ENCODE measurements around the gene SMAD3.

The SMAD3 gene

DNA sequence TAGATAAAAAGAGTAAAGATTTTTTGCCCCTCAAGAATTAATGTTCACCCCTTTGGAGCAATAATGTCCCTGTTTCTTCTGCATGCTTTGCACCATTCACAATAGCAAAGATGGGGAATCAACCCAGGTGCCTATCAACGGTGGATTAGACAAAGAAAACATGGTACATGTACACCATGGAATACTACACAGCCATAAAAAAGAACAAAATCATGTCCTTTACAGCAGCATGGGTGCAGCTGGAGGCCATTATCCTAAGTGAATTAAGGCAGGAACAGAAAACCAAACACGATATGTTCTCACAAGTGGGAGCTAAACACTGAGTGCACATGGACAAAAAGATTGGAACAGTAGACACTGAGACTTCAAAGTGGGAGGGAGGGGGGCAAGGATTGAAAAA is 153.9 kb downstream of the SMAD3 start:
- DNase-seq = no peak
- no peak for TF ChIP-seq GATA1 (IDR thresholded peaks at IDR 0.05; ENCODE audit: low read depth, low read length)
- no peak for TF ChIP-seq POLR2A (IDR thresholded peaks at IDR 0.05; ENCODE audit: low read length)

DNA sequence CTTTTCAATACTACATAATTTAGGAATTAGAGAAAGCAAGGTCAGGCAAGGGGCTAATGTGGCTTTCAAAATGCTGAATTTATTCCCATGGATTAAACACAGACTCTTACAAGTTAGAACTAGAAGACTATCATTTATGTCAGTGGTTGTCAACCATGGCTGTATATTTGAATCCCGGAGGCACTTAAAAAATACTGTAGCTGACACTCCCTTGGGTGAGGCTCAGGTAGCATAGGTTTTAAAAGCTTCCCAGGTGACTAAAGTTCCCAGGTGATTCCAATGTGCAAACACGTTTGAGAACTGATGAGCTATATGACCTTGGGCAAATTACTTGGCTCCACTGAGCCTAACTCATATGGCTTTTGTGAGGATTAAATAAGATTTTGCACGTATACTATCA is 159.5 kb downstream of the SMAD3 start:
- no peak for DNase-seq
- TF ChIP-seq POLR2A (IDR thresholded peaks at IDR 0.05; ENCODE audit: low read length) (no peak), GATA1 (IDR thresholded peaks at IDR 0.05; ENCODE audit: low read depth, low read length) (no peak)

DNA sequence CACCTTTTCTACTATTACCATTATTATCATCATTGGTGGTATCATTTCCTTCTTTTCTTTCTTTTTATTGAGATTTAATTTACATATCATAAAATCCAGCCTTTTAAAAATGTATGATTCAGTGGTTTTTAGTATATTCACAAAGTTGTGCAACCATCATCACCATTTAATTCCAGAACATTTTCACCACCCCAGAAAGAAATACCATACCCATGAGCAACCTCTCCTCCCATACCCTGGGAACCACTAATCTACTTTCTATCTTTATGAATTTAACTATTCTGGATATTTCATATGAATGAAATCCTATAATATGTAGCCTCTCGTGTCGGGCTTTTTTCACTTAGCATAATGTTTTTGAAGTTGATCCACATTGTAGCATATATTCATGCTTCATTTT is 159.9 kb downstream of the SMAD3 start:
- no peak for TF ChIP-seq GATA1 (IDR thresholded peaks at IDR 0.05; ENCODE audit: low read depth, low read length)
- no peak for TF ChIP-seq POLR2A (IDR thresholded peaks at IDR 0.05; ENCODE audit: low read length)
- DNase-seq = no peak

DNA sequence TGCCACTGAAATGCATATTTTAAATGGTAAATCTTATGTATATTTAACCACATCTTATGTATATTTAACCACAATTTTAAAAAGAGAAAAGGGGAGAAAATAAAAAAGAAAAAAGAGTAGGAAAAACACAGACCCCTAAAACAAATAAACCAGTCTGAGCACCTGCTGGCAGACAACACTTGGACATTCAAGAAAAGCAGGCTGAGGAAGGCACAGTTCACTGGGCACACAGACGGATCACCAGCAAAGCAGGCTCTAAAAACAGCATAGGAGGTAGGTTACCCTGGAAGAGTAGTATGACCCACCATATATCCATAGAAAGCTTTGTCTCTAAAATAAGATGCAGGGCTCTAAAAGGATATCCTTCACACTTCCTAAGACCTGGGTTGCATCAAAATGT is 162.0 kb downstream of the SMAD3 start:
- TF ChIP-seq POLR2A (IDR thresholded peaks at IDR 0.05; ENCODE audit: low read length) (no peak), GATA1 (IDR thresholded peaks at IDR 0.05; ENCODE audit: low read depth, low read length) (no peak)
- DNase-seq = no peak

DNA sequence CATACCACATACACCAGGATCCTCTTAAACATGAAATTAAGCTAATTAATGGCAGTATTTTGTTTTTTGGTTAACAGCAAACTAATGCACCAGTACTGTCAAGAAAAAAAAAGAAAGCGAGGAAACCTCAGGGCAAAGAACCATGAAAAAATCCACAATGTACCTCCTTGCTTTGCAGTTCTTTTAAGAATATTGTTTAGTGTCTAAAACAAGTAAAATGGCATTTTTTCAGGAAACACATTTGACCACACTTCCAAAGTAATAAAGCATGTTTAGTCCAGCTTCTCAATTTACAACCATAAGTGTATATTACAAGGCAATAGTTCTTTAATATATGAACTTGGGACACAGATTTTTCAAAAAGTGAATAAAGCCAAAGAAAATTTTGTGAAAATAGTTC is 162.4 kb downstream of the SMAD3 start:
- TF ChIP-seq GATA1 (IDR thresholded peaks at IDR 0.05; ENCODE audit: low read depth, low read length) = no peak
- no peak for TF ChIP-seq POLR2A (IDR thresholded peaks at IDR 0.05; ENCODE audit: low read length)
- DNase-seq = no peak

DNA sequence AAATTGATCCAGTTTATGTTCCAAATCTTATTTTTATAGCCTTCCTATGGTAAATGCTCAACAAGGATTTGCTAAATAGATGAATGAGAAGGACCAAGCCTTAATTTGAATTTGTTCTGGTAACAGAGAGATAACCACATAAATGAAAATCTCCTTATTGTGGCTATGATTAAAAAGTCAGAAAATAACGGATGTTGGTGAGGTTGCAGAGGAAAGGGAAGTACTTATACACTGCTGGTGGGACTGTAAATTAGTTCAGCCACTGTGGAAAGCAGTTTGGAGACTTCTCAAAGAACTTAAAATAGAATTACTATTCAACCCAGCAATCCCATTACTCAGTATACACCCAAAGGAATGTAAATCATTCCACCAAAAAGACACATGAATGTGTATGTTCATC is 162.9 kb downstream of the SMAD3 start:
- DNase-seq = no peak
- no peak for TF ChIP-seq POLR2A (IDR thresholded peaks at IDR 0.05; ENCODE audit: low read length)
- no peak for TF ChIP-seq GATA1 (IDR thresholded peaks at IDR 0.05; ENCODE audit: low read depth, low read length)

DNA sequence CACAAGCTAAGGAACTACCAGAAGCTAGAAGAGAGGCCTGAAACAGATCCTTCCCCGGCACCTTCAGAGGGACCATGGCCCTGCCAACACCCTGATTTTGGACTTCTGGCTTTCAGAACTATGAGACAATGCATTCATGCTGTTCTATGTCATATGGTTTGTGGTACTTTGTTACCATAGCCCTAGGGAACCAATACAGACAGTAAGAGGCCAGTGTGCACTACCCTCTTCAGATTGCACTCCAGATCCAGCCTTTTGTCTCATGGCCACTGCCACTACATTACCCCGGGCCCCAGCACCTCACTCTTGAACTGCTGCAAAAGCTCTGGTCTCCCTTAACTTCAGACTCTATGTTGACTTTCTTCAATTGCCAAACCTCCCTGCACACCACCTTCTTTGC is 165.1 kb downstream of the SMAD3 start:
- DNase-seq = no peak
- TF ChIP-seq GATA1 (IDR thresholded peaks at IDR 0.05; ENCODE audit: low read depth, low read length) = no peak

DNA sequence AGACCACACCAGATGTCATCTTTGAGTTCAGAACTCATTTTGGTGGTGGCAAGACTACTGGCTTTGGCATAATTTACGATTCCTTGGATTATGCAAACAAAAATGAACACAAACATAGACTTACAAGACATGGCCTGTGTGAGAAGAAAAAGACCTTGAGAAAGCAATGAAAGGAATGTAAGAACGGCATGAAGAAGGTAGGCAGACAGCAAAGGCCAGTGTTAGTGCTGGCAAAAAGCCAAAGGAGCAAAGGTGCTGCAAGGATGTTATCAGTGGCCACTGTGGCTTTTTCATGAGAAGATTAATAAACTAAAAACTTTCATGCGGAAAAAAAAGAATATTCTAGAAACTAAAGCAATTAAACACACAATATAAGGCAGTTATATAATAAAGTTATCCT is 167.2 kb downstream of the SMAD3 start:
- DNase-seq = no peak
- TF ChIP-seq POLR2A (IDR thresholded peaks at IDR 0.05; ENCODE audit: low read length) (no peak), GATA1 (IDR thresholded peaks at IDR 0.05; ENCODE audit: low read depth, low read length) (no peak)

DNA sequence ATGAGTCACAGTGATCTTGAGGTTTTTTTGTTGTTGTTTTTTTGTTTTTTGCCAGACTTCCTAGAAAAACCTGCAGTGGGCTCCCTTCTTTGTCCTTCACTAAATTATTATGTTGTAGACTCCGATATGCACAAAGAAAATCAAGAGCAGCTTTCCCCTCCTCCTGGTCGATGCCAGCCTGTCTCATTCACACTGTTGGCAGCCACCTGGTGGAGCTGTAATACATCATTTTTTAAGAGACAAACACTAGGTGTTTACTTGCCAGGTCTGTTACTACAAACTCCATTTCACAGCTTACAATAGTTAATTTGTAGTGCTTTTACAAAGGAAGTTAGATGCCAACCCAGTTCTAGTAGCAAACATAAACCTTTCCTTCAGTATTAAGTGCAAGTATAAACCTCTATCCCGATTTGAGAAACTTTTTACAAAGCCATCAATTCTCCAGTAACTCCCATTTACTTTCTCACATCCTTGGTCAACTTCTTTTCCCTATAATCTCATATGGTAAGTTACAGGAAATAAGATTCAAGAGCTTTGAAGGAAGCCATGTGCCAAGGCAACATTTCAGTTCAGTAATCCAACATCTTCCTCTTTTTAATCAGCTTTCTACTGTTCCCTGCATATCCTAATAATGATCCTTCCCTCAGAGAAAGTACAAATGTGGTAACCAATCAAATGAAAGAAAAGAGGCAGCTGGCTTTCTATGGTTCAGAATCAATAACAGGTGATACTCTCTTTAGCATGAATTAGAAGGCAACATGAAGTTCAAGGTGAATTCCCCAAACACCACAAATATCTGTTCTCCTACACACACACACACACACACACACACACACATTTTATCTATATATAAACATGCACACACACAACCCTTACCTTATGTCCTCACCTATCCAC is 175.1 kb downstream of the SMAD3 start:
- peak in 1 of 2 experiments; percentile 20 for DNase-seq
- TF ChIP-seq GATA1 (IDR thresholded peaks at IDR 0.05; ENCODE audit: low read depth, low read length) (no peak), POLR2A (IDR thresholded peaks at IDR 0.05; ENCODE audit: low read length) (no peak)

DNA sequence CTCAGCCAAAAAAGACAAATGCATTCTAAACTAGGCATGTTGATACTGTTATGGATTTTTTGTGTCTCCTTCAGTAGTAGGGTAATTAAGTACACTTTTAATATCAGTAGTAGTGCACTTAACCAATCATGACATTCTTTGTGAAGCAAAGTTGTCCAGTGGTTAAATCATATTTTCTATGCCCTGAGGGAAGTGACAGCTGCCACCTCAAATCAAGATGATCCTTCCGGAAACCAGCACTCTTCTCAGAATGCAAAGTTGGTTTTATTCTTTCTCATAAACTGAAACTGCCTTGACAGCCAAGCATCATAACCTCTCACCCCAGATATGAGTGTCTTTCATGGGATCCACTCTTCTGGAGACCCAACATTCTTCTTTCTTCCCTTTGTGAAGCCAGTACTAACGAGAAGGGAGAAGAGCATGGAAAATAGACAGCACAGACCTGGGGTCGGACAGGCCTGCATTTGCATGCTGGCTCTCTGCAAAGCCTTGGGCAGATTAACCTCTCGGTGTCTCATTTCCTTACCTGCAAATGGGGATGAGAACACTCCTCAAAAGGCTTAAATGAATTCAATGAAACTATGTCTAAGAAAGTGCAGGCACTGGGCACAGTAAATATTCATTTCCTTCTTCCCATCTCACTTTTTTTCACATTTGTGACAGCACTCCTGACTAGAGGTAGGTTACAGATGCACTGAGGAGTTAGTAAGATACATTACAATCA is 175.9 kb downstream of the SMAD3 start:
- DNase-seq = no peak
- TF ChIP-seq GATA1 (IDR thresholded peaks at IDR 0.05; ENCODE audit: low read depth, low read length) (no peak), POLR2A (IDR thresholded peaks at IDR 0.05; ENCODE audit: low read length) (no peak)

DNA sequence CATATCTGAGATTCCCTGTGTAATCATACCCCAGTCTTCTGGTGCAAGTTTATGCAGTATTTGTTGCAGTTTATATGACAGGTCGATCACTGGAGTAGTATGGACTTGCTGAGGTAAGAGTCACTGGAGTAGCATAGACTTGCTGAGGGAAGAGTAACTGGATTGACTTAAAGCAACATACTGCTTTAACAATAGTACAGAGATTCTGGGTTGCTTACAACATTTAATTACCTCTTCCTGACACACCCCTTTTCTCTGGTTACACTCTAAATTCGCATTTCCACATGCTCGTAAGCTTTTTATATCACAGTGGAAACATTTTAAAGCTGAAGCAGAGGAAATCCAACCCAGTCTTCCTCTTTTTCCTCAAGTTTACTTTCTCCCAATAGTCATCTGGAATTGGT is 177.3 kb downstream of the SMAD3 start:
- DNase-seq = no peak
- TF ChIP-seq GATA1 (IDR thresholded peaks at IDR 0.05; ENCODE audit: low read depth, low read length) (no peak), POLR2A (IDR thresholded peaks at IDR 0.05; ENCODE audit: low read length) (no peak)

Data from erythroblast (primary cell).